Mesendoderm (in vitro differentiated cells): Measurements from ENCODE around the gene FAM229A.

Experiments used
- DNase-seq: peaks from one replicate; pipeline ENCODE4 v3.0.0; 2013
- H2AK5ac ChIP-seq: 2 replicates; pipeline ENCODE4 v1.6.1; 2013; ENCODE audit warnings: low read length, inconsistent platforms
- H2BK120ac ChIP-seq: 2 replicates; pipeline ENCODE4 v1.6.1; 2013; ENCODE audit warnings: low read depth, mild to moderate bottlenecking, low read length, moderate library complexity, mixed read lengths
- H2BK15ac ChIP-seq: replicated peaks from 2 replicates; pipeline ENCODE4 v1.6.1; 2013; ENCODE audit warnings: low read depth, mild to moderate bottlenecking, moderate library complexity
- H2BK5ac ChIP-seq: 2 replicates; pipeline ENCODE4 v1.6.1; 2013; ENCODE audit warnings: low read length, inconsistent platforms
- H3K18ac ChIP-seq: 2 replicates; pipeline ENCODE4 v1.6.1; 2013; ENCODE audit warnings: mild to moderate bottlenecking, low read length, mixed read lengths
- H3K23ac ChIP-seq: one replicate; pipeline ENCODE4 v1.6.1; 2013; ENCODE audit warnings: low read length
- H3K27ac ChIP-seq: 2 replicates; pipeline ENCODE4 v1.5.1; 2013; ENCODE audit warnings: low read depth, mild to moderate bottlenecking, inconsistent platforms, low read length, moderate library complexity
- H3K27me3 ChIP-seq: 2 replicates; pipeline ENCODE4 v1.6.1; 2013; ENCODE audit warnings: low read length, control low read depth, mild to moderate bottlenecking, inconsistent platforms; ENCODE audit not compliant: insufficient read depth, poor library complexity
- H3K36me3 ChIP-seq: 2 replicates; pipeline ENCODE4 v1.6.1; 2013; ENCODE audit warnings: low read length, inconsistent platforms; ENCODE audit not compliant: control insufficient read depth, insufficient read depth
- H3K4ac ChIP-seq: one replicate; pipeline ENCODE4 v1.6.1; 2013; ENCODE audit warnings: low read depth, mild to moderate bottlenecking, low read length, moderate library complexity
- H3K4me1 ChIP-seq: 2 replicates; pipeline ENCODE4 v1.6.1; 2013; ENCODE audit warnings: low read depth, low read length, inconsistent platforms; ENCODE audit not compliant: control insufficient read depth
- H3K4me2 ChIP-seq: 2 replicates; pipeline ENCODE4 v1.6.1; 2013; ENCODE audit warnings: low read length
- H3K4me3 ChIP-seq: 2 replicates; pipeline ENCODE4 v1.5.1; 2013; ENCODE audit warnings: mild to moderate bottlenecking, low read length
- H3K56ac ChIP-seq: one replicate; pipeline ENCODE4 v1.6.1; 2013; ENCODE audit warnings: low read length
- H3K79me1 ChIP-seq: 2 replicates; pipeline ENCODE4 v1.6.1; 2013; ENCODE audit warnings: low read length, inconsistent platforms
- H3K79me2 ChIP-seq: 2 replicates; pipeline ENCODE4 v1.6.1; 2013; ENCODE audit warnings: mild to moderate bottlenecking, low read length; ENCODE audit not compliant: control insufficient read depth, insufficient read depth
- H3K9ac ChIP-seq: 2 replicates; pipeline ENCODE4 v1.6.1; 2013; ENCODE audit warnings: low read length, inconsistent platforms
- H4K5ac ChIP-seq: one replicate; pipeline ENCODE4 v1.6.1; 2013; ENCODE audit warnings: low read length
- H4K8ac ChIP-seq: one replicate; pipeline ENCODE4 v1.6.1; 2013; ENCODE audit warnings: low read depth, mild to moderate bottlenecking, control low read depth, low read length, moderate library complexity
- WGBS: extraction: QIAGEN DNeasy Blood & Tissue Kit; methylation state at CpG from one replicate; pipeline ENCODE4 v1.1.7; 2013; ENCODE audit warnings: low lambda C conversion rate, missing lambda C conversion rate; ENCODE audit not compliant: insufficient coverage; ENCODE audit errors: extremely low coverage; 5-methylcytosine and 5-hydroxymethylcytosine counted together

Gene FAM229A

GRCh38 chr1:32351399-32352238 lies 10.7 kb downstream of the FAM229A start:
- peak; percentile 97 for DNase-seq
- Histone ChIP-seq H3K4me2 (peak overlapping the region; percentile 75), H3K36me3 (no peaks in the 10 kb centered on the region), H4K5ac (no peak overlapping the region), H2BK15ac (no peak overlapping the region), H3K79me2 (no peaks in the 10 kb centered on the region), H3K23ac (peak overlapping the region; percentile 97), H3K27ac (peak overlapping the region; percentile 55), H3K4me3 (peak overlapping the region; percentile 80), H3K18ac (peak overlapping the region; percentile 85), H3K79me1 (no peaks in the 10 kb centered on the region), H3K4me1 (no peaks in the 10 kb centered on the region), H3K56ac (peak overlapping the region; percentile 93), H3K4ac (peak overlapping the region; percentile 63), H3K9ac (peak overlapping the region; percentile 90), H2BK120ac (no peak overlapping the region), H3K27me3 (no peaks in the 10 kb centered on the region), H2BK5ac (no peak overlapping the region), H4K8ac (no peak overlapping the region), H2AK5ac (no peak overlapping the region)
- WGBS, result no CpG with 5 or more reads among the region's 75 CpGs

- Histone ChIP-seq H3K9ac (peak overlapping the region; percentile 72), H3K79me1 (no peaks in the 10 kb centered on the region), H3K27ac (peak overlapping the region; percentile 38), H2BK120ac (no peak overlapping the region), H3K4me2 (peak overlapping the region; percentile 61), H3K18ac (no peak overlapping the region), H3K4me1 (no peaks in the 10 kb centered on the region), H2BK15ac (no peak overlapping the region), H3K36me3 (no peaks in the 10 kb centered on the region), H3K4ac (no peak overlapping the region), H2AK5ac (no peak overlapping the region), H4K8ac (no peak overlapping the region), H3K27me3 (no peaks in the 10 kb centered on the region), H3K56ac (peak overlapping the region; percentile 91), H2BK5ac (no peak overlapping the region), H3K23ac (no peak overlapping the region), H3K4me3 (peak overlapping the region; percentile 80), H4K5ac (no peak overlapping the region), H3K79me2 (no peaks in the 10 kb centered on the region)
- DNase-seq, result peak; percentile 82
- WGBS, result no CpG with 5 or more reads among the region's 28 CpGs
Measured at GRCh38 chr1:32350785-32351398, 11.4 kb downstream of the FAM229A start.

- WGBS, result no CpG with 5 or more reads among the region's 8 CpGs
- Histone ChIP-seq H3K56ac (no peak overlapping the region), H3K36me3 (no peaks in the 10 kb centered on the region), H2AK5ac (no peak overlapping the region), H3K4me1 (no peaks in the 10 kb centered on the region), H2BK5ac (no peak overlapping the region), H3K4me3 (no peak overlapping the region), H2BK15ac (no peak overlapping the region), H3K79me1 (no peaks in the 10 kb centered on the region), H2BK120ac (no peak overlapping the region), H4K8ac (no peak overlapping the region), H3K9ac (no peak overlapping the region), H3K18ac (no peak overlapping the region), H3K23ac (no peak overlapping the region), H3K4ac (no peak overlapping the region), H3K4me2 (no peak overlapping the region), H4K5ac (no peak overlapping the region), H3K79me2 (no peaks in the 10 kb centered on the region), H3K27ac (no peak overlapping the region), H3K27me3 (no peaks in the 10 kb centered on the region)
- DNase-seq, result no peak
Measured at GRCh38 chr1:32349211-32349708, 13.0 kb downstream of the FAM229A start.

GRCh38 chr1:32346532-32347157 lies 15.6 kb downstream of the FAM229A start:
- Histone ChIP-seq H2BK15ac (no peak overlapping the region), H3K79me2 (no peaks in the 10 kb centered on the region), H3K56ac (no peak overlapping the region), H3K79me1 (no peaks in the 10 kb centered on the region), H3K9ac (no peak overlapping the region), H3K4me1 (no peaks in the 10 kb centered on the region), H4K5ac (no peak overlapping the region), H3K4ac (no peak overlapping the region), H3K36me3 (no peaks in the 10 kb centered on the region), H4K8ac (no peak overlapping the region), H2AK5ac (no peak overlapping the region), H3K4me2 (no peak overlapping the region), H2BK120ac (no peak overlapping the region), H3K27me3 (no peaks in the 10 kb centered on the region), H3K18ac (no peak overlapping the region), H3K4me3 (no peak overlapping the region), H3K23ac (no peak overlapping the region), H2BK5ac (no peak overlapping the region), H3K27ac (no peak overlapping the region)
- WGBS, result no CpG with 5 or more reads among the region's 9 CpGs
- DNase-seq, result no peak

- Histone ChIP-seq H2BK5ac (no peak overlapping the region), H3K4me3 (no peak overlapping the region)
Measured at GRCh38 chr1:32345289-32345827, 16.9 kb downstream of the FAM229A start.

More at GRCh38 chr1:32345289-32345827, 16.9 kb downstream of the FAM229A start:
- no peaks in the 10 kb centered on the region for H3K4me1 ChIP-seq
- DNase-seq, result no peak
- H3K9ac ChIP-seq, result no peak overlapping the region
- H2BK120ac ChIP-seq, result no peak overlapping the region
- H3K36me3 ChIP-seq, result no peaks in the 10 kb centered on the region
- H3K79me1 ChIP-seq, result no peaks in the 10 kb centered on the region
- H3K23ac ChIP-seq, result no peak overlapping the region
- no peak overlapping the region for H3K27ac ChIP-seq
- WGBS, result no CpG with 5 or more reads among the region's 8 CpGs
- no peaks in the 10 kb centered on the region for H3K27me3 ChIP-seq
- no peaks in the 10 kb centered on the region for H3K79me2 ChIP-seq
- no peak overlapping the region for H4K5ac ChIP-seq
- H3K56ac ChIP-seq, result no peak overlapping the region
- no peak overlapping the region for H4K8ac ChIP-seq
- H2AK5ac ChIP-seq, result no peak overlapping the region
- H2BK15ac ChIP-seq, result no peak overlapping the region
- H3K18ac ChIP-seq, result no peak overlapping the region
- H3K4ac ChIP-seq, result no peak overlapping the region
- H3K4me2 ChIP-seq, result no peak overlapping the region
